Mucosa of stomach (tissue), 1 donor: ENCODE data around the gene ZNF407.

Experiments
- H3K27me3 ChIP-seq: one replicate; pipeline ENCODE4 v1.7.0; 2013; ENCODE audit warnings: mild to moderate bottlenecking, low read length; ENCODE audit not compliant: control insufficient read depth, insufficient read depth
- H3K36me3 ChIP-seq: one replicate; pipeline ENCODE4 v1.7.0; 2013; ENCODE audit warnings: low read length; ENCODE audit not compliant: control insufficient read depth, insufficient read depth
- H3K4me1 ChIP-seq: one replicate; pipeline ENCODE4 v1.7.0; 2013; ENCODE audit warnings: mild to moderate bottlenecking, low read length; ENCODE audit not compliant: control insufficient read depth, insufficient read depth
- H3K4me3 ChIP-seq: one replicate; pipeline ENCODE4 v1.7.0; 2013; ENCODE audit warnings: low read length
- H3K9ac ChIP-seq: one replicate; pipeline ENCODE4 v1.7.0; 2013; ENCODE audit warnings: mild to moderate bottlenecking, low read length, moderate library complexity
- H3K9me3 ChIP-seq: one replicate; pipeline ENCODE4 v1.7.0; 2013; ENCODE audit warnings: mild to moderate bottlenecking, low read length, moderate library complexity; ENCODE audit not compliant: control insufficient read depth
- donor health status: Pancreatic carcinoma.

Gene ZNF407

DNA sequence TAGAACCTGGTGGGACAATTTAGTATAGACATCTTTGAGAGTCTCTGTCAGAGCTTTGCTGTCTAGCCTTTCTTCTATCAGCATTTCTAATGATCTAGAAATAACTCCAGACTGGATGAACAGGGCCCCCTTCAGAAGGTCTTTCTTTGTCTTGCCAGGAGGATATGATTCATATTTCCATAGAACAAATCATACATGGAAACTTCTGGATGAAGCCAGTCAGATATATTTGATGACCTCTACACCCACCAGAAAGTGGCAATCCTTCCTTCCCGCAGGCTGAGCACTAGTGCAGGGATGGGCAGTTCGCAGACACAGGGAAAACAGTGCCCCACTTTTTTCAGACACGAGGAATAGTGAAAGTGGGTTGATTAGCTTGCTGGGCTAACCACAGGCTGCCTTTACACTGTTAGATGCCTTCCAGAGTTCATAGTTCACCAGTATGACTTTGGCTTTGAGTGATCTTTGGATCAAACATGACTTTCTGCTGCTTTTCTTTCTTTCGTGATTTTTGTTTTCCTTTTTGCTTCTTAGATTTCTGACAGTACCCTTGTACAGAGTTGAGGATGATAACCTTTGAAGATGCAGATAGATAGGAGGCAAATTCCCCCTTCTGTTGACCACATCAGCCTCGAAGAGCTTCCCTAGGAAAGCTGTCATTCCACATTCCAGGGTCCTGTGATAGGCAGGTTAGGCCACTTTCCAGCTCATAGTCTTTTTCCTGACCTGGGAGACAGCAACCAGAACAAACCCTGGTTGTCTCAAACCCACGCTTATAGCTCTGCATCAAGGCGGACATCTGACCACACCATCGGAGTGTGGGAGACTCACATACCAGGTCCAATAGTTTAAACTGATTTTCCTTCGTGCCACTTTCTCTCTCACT is 237.0 kb downstream of the ZNF407 start:
- no peak overlapping the region for H3K9ac ChIP-seq
- no peak overlapping the region for H3K4me3 ChIP-seq
- no peaks in the 10 kb centered on the region for H3K27me3 ChIP-seq
- no peaks in the 10 kb centered on the region for H3K9me3 ChIP-seq
- no peaks in the 10 kb centered on the region for H3K36me3 ChIP-seq
- peaks cover 7% of the 10 kb centered on the region for H3K4me1 ChIP-seq

- Histone ChIP-seq H3K27me3 (no peaks in the 10 kb centered on the region), H3K4me3 (no peak overlapping the region), H3K9me3 (no peaks in the 10 kb centered on the region), H3K36me3 (no peaks in the 10 kb centered on the region), H3K4me1 (peaks cover 7% of the 10 kb centered on the region), H3K9ac (no peak overlapping the region)
Observed at GRCh38 chr18:74836296-74837139, 238.8 kb downstream of the ZNF407 start.

- H3K4me3 ChIP-seq = no peak overlapping the region
Observed at GRCh38 chr18:74840492-74841167, 243.0 kb downstream of the ZNF407 start.

GRCh38 chr18:74841248-74841647 is 243.6 kb downstream of the ZNF407 start:
- Histone ChIP-seq H3K9me3 (no peaks in the 10 kb centered on the region), H3K9ac (no peak overlapping the region), H3K27me3 (no peaks in the 10 kb centered on the region), H3K4me1 (peaks cover 4% of the 10 kb centered on the region), H3K36me3 (no peaks in the 10 kb centered on the region), H3K4me3 (no peak overlapping the region)

More at GRCh38 chr18:74840492-74841167, 243.0 kb downstream of the ZNF407 start:
- Histone ChIP-seq H3K9me3 (no peaks in the 10 kb centered on the region), H3K36me3 (no peaks in the 10 kb centered on the region), H3K9ac (no peak overlapping the region), H3K27me3 (no peaks in the 10 kb centered on the region), H3K4me1 (peaks cover 7% of the 10 kb centered on the region)

DNA sequence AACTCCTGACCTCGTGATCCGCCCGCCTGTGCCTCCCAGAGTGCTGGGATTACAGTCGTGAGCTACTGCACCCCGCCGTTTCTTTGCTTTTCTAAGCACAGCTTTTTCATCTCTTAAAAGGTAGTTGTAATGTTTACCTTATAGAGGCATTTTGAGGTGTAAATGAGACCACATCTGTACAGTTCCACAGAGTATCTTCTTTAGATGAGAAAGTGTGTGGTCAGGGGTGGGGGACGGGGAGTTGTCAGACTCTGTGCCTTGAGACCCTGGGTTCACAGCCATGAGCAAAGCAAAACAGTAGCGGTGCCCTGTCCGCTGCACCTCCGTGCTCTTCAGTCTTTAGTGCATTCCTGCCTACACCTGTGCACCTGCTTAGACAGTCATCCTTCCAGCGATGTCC is 251.6 kb downstream of the ZNF407 start:
- no peaks in the 10 kb centered on the region for H3K36me3 ChIP-seq
- no peak overlapping the region for H3K9ac ChIP-seq
- H3K27me3 ChIP-seq = no peaks in the 10 kb centered on the region
- H3K4me3 ChIP-seq = no peak overlapping the region
- no peaks in the 10 kb centered on the region for H3K9me3 ChIP-seq
- H3K4me1 ChIP-seq = no peaks in the 10 kb centered on the region

- H3K36me3 ChIP-seq = no peaks in the 10 kb centered on the region
- no peaks in the 10 kb centered on the region for H3K27me3 ChIP-seq
- H3K4me1 ChIP-seq = no peaks in the 10 kb centered on the region
- no peaks in the 10 kb centered on the region for H3K9me3 ChIP-seq
- no peak overlapping the region for H3K9ac ChIP-seq
- H3K4me3 ChIP-seq = no peak overlapping the region
Observed at GRCh38 chr18:74856434-74856833, 258.8 kb downstream of the ZNF407 start.

DNA sequence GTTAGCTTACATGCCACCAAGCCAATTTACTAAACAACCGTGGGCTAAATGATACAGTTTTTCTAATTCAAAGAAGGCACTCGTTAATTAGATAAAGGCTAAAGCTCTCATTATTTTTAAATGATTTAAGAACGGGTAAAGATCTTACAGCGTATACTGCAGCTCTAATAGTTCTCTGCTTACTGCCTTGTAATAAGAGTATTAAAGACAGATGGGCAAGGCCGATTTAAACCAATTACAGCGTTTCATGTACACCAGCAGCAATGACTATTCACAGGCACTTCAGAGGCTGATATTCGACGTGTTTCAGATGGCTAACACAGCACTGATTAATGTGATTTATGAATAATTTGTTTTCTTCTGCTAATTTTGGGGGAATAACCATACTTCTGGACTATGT is 259.3 kb downstream of the ZNF407 start:
- Histone ChIP-seq H3K27me3 (no peaks in the 10 kb centered on the region), H3K4me3 (no peak overlapping the region), H3K36me3 (no peaks in the 10 kb centered on the region), H3K9me3 (no peaks in the 10 kb centered on the region), H3K4me1 (no peaks in the 10 kb centered on the region), H3K9ac (no peak overlapping the region)

DNA sequence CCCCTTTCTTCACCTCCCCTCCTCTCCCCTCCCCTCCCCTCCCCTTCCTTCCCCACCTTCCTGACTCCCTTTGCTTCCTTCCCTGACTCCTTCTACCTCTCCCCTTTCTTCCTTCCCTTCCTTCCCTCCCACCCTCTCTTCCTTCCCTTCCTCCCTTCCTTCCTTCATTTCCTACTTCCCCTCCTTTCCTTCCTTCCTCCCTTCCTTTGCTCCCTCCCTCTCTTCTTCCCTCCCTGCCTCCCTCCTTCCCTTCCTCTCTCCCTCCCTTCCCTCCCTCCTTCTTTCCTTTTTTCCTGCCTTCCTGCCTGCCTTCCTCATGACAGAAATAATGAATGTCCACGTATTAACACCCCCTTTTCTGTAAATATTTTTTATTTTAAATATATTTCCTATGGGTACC is 260.2 kb downstream of the ZNF407 start:
- no peaks in the 10 kb centered on the region for H3K4me1 ChIP-seq
- H3K36me3 ChIP-seq = no peaks in the 10 kb centered on the region
- no peak overlapping the region for H3K9ac ChIP-seq
- H3K27me3 ChIP-seq = no peaks in the 10 kb centered on the region
- no peaks in the 10 kb centered on the region for H3K9me3 ChIP-seq
- H3K4me3 ChIP-seq = no peak overlapping the region

DNA sequence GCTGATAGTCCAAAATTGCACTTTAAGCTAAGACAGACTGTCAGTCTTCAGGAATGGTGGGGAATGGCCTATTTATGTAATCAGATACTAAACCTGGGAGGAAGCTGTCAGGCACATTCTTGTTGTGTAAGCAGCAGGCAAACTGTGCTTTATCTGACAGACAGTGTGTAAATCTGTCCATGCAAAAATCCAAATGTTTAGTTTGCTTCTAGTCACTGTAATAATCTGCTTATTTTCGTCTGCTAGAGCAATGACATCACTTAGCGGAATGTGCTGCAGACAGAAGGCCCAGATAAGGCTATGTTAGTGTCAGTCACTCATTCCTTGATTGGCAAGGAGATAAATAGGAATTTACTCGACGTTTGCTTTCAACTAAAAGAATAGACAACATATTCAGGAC is 263.5 kb downstream of the ZNF407 start:
- Histone ChIP-seq H3K36me3 (no peaks in the 10 kb centered on the region), H3K9ac (no peak overlapping the region), H3K27me3 (no peaks in the 10 kb centered on the region), H3K4me1 (no peaks in the 10 kb centered on the region), H3K4me3 (no peak overlapping the region), H3K9me3 (no peaks in the 10 kb centered on the region)

DNA sequence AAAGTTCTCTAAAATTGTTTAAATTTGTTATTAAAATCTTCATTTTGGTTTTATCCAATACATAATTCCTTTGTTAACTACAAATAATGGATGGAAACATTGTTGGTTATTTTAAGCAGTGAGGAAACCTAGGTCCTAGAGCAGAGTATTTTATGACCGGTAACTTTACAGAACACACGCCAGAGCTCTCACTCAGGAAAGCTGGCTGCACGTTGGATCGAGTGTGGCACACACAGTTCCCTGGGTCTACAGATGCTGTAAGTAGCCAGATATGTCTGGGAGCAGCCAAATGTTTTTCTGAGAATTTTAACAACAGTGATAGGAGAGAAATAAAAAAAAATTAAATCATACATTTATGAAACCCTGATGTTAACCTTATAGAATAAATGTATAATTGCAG is 264.4 kb downstream of the ZNF407 start:
- H3K27me3 ChIP-seq = no peaks in the 10 kb centered on the region
- H3K4me3 ChIP-seq = no peak overlapping the region
- no peak overlapping the region for H3K9ac ChIP-seq
- H3K4me1 ChIP-seq = no peaks in the 10 kb centered on the region
- no peaks in the 10 kb centered on the region for H3K36me3 ChIP-seq
- no peaks in the 10 kb centered on the region for H3K9me3 ChIP-seq

- H3K9me3 ChIP-seq = no peaks in the 10 kb centered on the region
- no peaks in the 10 kb centered on the region for H3K27me3 ChIP-seq
- H3K36me3 ChIP-seq = no peaks in the 10 kb centered on the region
- no peaks in the 10 kb centered on the region for H3K4me1 ChIP-seq
- no peak overlapping the region for H3K9ac ChIP-seq
- no peak overlapping the region for H3K4me3 ChIP-seq
Observed at GRCh38 chr18:74866577-74866976, 268.9 kb downstream of the ZNF407 start.

- no peaks in the 10 kb centered on the region for H3K36me3 ChIP-seq
- H3K4me1 ChIP-seq = no peaks in the 10 kb centered on the region
- H3K27me3 ChIP-seq = no peaks in the 10 kb centered on the region
Observed at GRCh38 chr18:74868461-74868860, 270.8 kb downstream of the ZNF407 start.

More at GRCh38 chr18:74868461-74868860, 270.8 kb downstream of the ZNF407 start:
- Histone ChIP-seq H3K9me3 (no peaks in the 10 kb centered on the region), H3K9ac (no peak overlapping the region), H3K4me3 (no peak overlapping the region)
